C4-2B (cell line): ENCODE results near the gene SOX10.

Source experiments
- CTCF ChIP-seq: fragments of 450-650 bp; conservative IDR thresholded peaks from 2 replicates; pipeline ENCODE4 v1.5.1; 2017; ENCODE audit warnings: mild to moderate bottlenecking
- ZFX ChIP-seq: fragments of 450-650 bp; IDR thresholded peaks from 2 replicates; pipeline ENCODE4 v1.6.1; 2017

- TF ChIP-seq CTCF: no peak
- no peak for TF ChIP-seq ZFX
These were observed 5.9 kb upstream of the SOX10 start for GRCh38 chr22:37990301-37990700.
